Activated T-cell treated with anti-CD3 and anti-CD28 coated beads for 4 hours (primary cell): ENCODE data around the gene LILRB2.
"Not testable (repeated sequence)": the region's sequence is repeated elsewhere in the genome, so short reads cannot be mapped to it uniquely, and the experiment has no call there.

Source experiments
- DNase-seq: peaks from one replicate; pipeline ENCODE4 v3.0.0-alpha.2; 2020

Gene LILRB2

DNA sequence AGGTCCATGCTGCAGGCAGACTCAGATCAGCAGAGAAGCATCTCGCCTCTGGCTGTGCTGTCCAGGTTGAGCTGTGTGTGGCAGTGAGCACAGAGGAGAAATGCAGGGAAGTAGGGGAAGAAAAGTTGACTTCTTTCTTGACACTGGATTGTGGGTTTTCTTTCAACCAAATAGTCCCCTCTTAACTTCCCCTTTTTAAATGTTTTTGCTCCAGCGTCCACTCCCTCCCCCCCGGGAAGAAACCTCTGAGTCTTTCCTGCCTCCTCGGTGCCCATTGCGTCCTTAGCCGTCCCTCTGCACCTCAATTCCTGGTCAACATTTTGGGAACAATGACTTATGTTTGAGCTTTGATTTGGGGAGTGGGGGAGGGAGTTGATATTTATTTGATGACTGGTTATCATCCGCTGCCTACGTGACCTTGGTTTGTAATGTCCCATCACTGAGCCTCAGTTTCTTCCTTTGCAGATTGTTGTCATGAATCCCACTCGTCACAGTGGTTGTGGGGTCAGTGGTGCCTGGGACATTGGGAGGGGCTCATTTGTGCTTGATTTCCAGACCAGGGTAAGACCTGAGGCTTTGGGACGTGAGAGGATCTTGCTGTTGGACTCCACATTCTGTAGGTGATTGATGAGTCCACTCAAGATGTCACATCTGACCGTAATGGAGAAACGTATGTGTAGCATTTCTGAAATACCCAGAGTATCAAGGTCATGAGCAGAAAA, at the start of gene LILRB2:
LILRB2 (minus strand) TSS at position 104 of the 722 bp plus-strand sequence. CDS start 614 bp downstream, outside the sequence.
- no peak for DNase-seq

DNA sequence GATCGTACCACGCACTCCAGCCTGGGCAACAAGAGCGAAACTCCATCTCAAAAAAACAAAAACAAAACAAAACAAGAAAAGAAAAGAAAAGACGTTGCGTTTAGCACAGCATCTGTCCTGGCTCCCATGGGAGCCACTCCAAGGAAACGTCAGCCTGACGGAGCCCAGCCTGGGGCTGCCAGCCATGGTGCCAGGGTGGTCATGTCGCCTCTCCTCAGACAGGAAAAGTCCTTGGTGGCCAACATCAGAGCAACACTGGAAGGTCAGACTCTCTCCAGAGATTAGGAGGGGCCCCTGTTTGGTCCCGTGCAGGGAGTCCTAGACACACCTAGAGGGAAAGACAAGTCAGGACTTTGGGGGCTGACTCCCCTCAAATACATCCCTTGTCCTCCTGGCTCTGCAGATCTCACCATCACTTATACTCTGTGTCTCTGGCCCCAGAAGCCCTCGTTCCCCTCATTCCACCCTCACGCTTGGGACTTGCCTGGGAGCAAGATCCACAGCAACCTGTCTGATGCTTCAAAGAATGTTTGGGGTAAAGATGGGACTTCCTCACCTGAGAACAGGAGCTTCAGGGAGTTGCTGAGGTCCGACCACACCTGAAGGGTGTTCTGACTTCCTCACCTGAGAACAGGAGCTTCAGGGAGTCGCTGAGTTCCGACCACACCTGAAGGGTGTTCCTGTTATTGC, 48.7 kb upstream of the LILRB2 start:
- no peak for DNase-seq

DNA sequence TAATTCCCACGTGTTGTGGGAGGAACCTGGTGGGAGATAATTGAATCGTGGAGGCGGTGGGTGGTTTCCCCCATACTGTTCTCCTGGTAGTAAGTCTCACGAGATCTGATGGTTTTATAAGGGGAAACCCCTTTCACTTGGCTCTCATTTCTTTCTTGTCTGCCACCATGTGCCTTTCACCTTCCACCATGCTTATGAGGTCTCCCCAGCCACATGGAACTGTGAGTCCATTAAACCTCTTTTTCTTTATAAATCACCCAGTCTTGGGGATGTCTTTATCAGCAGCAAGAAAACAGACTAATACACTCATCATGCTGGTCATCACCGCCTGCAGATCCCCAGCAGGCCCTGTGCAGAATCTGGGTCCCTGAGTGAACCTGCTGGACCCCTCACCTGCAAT, 47.9 kb upstream of the LILRB2 start:
- DNase-seq = not testable (repeated sequence)

DNA sequence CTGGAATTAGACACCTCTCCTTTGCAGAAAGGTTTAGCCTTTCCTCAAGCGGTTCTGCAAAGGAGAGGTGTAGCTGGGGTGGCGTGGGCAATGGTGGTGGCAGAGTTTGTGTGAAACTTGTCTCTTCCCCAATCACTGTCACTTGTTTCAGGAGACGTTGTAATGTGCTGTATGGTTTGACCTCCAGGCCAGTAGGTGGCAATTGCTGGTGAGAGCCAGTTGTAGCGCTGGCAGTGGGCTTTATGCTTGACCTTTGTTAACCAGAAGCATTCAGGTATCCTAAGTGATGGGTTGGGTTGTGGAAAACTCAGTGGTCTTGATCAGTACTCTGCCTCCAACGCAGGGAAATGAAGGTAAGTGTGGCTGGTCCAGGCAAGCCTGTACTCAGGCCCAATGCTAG, 44.7 kb upstream of the LILRB2 start:
- DNase-seq = no peak

DNA sequence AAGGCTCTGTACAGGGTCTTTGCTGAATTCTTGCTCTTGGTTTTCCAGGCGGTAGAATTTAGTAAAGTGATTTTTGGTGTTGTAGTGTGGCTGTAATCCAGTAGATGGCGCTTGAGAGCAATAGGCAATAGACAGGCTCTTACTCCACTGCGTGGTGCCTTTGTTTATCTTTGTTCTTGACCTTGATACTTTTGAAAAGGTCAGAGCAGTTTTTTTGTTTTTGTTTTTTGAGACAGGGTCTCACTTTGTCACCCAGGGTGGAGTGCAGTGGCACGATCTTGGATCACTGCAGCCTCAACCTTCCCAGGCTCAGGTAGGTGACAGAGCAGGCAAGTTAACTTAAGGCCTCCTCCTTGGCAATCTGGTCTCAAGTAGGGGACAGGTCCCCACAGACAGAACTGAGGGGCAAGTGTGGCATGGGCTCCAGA, 44.3 kb upstream of the LILRB2 start:
- DNase-seq = peak; percentile 56

DNA sequence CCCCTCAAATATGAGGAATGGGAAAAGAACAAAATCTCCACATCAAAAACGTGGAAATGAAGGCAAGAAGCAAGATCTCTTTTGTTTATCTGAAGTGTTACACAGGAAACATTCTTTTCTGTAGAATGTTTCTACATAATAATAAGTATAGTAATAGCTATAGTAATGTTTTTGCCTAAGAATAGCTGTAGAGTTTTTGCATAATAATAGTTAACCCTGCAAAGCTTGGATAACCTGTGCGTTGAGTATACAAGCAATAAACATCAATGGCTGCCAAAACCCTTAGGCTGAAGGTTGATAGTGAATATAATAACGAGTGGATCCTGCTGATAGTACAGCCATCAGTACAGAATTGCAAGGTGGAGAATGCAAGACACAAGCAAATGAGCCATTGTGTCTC, 43.2 kb upstream of the LILRB2 start:
- no peak for DNase-seq

DNA sequence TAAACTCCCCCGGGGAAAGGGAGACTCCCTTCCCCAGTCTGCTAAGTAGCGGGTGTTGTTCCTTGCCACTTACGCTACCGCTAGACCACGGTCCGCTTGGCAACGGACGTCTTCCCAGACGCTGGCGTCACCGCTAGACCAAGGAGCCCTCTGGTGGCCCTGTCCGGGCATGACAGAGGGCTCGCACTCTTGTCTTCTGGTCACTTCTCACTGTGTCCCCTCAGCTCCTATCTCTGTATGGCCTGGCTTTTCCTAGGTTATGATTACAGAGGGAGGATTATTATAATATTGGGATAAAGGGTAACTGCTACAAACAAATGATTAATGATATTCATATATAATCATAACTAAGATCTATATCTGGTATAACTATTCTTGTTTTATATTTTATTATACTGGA, 42.0 kb upstream of the LILRB2 start:
- not testable (repeated sequence) for DNase-seq

DNA sequence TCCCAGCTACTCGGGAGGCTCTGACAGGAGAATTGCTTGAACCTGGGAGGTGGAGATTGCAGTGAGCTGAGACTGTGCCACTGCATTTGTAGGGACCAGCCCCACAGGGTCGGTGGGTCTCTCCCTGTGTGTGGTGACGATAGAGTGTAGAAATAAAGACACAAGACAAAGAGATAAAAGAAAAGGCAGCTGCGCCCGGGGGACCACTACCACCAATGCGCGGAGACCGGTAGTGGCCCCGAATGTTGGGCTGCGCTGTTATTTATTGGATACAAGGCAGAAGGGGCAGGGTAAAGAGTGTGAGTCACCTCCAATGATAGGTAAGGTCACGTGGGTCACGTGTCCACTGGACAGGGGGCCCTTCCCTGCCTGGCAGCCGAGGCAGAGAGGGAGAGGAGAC, 41.4 kb upstream of the LILRB2 start:
- not testable (repeated sequence) for DNase-seq

DNA sequence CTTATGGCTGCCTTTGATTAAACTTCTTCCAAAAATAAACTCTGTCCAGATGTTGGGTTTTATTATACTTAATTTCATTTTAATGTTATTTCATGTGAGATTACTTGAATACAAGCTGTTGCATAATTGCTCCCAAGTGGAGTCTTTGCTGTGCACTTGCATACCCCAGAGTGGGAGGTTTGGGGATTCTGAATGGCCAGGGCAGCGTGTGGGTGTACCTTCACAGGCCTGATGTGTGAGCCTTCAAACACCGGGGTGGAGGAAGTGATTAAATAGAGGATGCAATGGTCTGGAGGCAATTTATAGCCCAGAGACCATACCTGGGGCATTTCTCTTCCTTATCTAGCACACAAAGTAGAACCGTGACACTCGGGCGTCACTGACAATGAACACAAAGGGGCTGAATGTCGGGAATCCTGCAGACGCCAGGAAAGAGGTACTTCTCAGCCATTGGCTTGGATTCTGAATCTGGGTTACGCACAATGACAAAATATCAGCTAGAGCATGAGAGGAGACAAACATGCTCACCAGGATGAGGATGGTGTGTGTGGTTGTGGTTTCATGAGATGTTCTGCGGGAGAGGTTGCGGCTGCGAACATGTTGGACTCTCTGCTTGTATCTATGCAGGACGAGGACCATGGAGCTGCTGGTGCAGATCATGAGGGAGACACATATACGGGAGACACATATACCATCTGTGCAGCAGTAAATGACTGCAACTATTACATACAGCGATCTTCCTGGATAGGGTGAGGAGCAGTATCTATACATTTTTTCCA, 39.2 kb upstream of the LILRB2 start:
- DNase-seq = no peak

DNA sequence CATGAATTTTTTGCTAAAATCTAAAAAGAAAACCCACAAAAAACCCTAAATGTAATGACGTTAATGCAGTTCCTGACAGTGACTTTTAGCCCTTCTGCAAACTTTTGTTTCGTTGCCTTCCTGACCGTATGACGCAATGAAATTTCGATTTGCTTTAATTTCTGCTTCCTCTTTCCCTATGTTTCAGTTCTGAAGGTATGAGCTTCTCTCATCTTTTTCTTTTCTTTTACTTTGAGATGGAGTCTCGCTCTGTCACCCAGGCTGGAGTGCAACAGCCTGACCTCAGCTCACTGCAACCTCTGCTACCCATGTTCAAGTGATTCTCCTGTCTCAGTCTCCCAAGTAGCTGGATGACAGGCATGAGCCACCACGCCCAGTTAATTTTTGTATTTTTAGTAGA, 38.1 kb upstream of the LILRB2 start:
- DNase-seq = no peak

DNA sequence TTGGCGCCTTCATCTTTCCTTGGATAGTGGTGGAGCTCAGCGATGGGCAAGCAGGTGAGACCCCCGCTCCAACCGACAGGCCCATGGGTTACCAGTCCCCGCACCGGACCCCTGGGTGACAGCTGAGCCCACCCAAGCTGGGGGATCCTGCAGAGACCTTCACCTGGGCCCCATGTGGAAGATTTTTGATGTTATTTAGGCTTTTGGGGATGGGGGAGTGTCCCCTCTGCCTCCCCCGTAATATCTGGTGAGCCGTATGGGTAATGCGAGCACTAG, 37.0 kb upstream of the LILRB2 start:
- no peak for DNase-seq

DNA sequence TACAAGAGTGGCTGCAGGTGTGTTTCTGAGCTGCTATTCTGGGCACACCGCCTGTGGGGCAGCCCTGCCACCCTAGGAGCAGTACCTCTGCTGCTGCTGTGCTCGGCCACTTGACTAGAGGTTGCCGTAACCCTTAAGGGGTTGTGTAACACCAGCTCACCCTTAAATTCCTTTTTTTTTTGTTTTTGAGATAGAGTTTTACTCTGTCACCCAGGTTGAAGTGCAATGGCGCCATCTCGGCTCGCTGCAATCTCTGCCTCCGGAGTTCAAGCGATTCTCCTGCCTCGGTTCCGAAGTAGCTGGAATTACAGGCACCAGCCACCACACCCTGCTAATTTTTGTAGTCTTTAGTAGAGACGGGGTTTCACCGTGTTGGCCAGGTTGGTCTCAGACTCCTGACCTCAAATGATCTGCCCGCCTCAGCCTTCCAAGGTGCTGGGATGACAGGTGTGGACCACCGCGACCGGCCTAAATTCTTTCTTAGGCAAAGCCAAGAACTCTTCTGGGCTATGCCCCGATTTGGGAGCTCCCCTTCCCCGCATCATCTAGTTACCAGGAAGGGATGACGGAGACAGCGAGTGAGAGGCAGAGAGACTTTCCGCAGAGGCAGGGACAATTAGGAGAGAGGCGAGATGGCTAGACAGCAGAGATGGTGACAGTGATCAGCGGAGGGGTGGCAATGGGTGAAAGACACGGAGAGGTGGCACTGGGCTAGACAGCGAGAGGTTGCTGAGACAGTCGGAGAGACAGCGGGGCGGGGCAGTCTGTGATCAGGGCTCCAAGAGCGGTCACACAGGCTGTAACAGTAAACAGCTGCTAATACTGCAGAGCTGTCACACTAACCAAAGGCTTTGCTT, 36.4 kb upstream of the LILRB2 start:
- no peak for DNase-seq

DNA sequence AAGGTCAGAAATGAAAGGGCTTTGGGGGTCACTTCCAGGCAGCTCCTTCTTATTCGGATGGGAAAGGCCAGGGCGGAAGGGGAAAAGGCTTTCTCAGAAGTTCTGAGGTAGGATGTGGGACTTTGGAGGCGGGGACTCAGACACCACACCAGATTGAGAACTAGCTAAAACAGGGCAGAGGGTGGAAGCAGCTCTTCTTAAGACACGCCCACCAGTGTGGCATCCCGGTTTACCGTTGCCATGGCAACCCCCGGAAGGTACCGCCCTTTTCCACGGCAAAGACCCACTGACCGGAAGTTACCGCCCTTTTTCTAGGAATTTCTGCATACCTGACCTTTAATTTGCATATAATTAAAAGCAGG, 35.8 kb upstream of the LILRB2 start:
- DNase-seq = no peak

DNA sequence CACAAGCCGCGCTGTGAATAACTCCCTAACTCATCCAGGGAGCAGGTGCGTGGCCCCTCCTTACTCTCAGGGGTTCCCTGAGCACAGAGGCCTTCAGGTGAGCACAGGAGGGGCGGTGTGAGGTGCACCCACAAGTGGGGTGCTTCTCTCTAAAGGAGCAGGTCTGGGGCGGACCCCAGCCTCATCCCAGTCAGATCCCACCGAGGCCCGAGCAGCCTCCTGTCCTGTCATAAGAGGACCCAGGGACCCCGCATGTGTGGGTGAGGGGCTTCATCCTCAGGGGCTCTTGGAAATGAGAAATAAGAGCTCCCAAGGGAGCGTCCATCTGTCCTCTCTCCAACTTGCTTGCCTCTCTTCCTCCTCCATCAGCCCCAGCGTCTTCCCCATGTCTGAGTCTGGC, 35.0 kb upstream of the LILRB2 start:
- DNase-seq = no peak

DNA sequence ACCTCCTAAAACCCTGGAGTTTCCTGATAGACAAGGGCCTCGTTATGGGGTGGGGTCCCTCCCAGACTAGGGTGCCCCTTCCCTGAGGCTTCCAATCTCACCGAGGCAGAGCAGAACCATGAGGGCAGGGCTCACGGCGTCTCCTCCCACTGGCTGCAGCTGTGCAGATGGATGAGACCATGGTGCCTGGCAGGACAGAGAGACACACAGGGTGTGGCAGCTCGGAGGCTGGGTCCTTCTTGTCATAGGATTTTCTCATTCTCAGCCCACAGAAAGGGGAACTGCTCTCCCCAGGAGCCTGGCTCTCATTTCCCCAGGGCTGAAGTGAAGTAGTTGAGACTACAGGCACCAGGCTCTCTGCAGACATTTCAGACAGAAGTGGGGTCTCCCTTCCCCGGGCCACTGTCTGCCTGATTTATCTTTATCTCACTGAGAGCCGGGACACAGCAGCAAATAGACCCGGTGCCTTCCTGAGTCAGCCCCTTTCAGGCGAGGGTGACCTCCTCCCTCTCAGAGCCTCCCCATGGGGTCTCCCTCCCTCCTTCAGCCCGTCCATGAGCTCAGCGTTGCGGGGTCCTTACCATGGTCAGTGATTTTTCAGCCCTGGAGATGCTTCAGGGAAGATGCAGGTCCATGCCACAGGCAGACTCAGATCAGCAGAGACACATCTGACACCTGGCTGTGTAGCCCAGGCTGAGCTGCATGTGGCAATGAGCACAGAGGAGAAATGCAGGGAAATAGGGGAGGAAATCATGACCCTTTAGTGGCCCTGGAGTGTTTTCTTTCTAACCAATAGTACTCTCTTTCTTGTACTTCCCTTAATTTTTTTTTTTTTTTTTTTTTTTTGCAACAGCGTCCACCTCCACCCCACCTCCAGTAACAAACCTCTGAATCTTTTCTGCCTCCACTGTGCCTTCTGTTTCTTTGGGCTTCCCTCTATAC, 31.8 kb upstream of the LILRB2 start, which contains the start of gene LILRA5:
LILRA5 (minus strand) TSS at position 731 of the 942 bp plus-strand sequence; CDS start at position 584, 147 bp downstream.
- DNase-seq = no peak

DNA sequence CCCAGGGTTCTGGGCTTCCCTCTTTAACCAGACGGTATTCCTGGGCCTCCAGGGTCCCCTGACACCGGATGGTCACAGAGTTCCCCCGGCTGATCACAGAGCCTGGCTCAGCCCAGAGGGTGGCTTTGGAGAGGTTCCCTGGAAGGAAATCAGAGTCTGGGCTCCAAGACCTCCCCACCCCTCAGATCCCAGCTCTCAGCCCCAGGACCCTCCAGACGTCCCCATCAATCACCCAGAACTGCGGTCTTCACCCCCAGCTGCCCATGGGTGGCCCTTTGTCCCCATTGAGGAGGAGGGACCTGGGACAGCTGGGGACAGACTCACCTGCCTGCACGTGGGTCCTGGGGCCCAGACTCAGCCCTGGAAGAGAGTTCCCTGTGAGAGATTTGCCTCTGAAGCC, 31.1 kb upstream of the LILRB2 start:
- no peak for DNase-seq

DNA sequence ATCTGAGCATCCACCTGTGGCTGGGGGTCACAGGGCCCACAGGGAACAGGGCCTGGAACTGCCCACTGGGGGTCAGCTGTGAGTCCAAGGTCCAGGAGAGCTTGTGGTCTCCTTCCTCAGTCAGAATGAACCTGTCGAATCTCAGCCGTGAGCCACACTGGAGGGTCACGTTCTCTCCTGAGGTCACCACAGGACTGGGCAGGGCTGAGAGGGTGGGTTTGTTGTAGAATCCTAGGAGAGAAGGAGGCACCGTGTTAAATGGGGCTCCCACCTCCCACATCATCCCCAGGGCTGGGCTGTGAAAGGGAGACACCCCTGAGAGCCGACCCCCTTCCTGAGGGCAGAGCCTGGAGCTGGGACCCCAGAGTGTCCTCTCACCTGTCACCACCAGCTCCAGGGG, 30.6 kb upstream of the LILRB2 start:
- DNase-seq = no peak

DNA sequence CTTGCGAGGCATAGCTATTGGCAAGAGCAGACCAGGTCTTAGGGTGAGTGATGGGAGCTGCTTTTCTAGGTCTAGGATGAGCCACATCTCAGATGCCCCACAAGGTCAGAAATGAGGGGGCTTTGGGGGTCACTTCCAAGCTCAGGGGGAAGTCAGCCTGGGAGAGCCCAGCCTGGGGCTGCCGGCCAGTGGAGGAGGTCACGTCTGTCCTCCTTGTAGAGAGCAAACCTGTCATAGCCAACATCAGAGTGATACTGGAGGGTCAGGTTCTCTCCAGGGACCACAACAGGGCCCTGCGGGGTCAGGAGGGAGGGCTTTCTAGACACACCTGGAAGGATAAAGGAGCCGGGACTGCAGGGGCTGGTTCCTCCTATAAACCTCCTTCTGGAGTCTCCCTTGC, 29.6 kb upstream of the LILRB2 start:
- DNase-seq = no peak

DNA sequence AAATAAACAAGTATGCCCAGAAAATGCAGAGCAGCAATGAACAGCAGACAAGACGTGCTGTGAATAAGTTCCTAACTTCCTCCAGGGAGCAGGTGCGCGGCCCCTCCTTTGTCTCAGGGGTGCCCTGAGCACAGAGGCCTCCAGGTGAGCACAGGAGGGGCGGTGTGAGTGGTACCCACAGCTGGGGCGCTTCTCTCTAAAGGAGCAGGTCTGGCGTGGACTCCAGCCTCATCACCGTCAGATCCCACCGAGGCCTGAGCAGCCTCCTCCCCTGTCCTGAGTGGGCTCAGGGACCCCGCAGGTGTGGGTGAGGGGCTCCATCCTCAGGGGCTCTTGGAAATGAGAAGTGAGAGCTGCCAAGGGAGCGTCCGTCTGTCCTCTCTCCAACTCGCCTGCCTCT, 28.9 kb upstream of the LILRB2 start:
- no peak for DNase-seq

DNA sequence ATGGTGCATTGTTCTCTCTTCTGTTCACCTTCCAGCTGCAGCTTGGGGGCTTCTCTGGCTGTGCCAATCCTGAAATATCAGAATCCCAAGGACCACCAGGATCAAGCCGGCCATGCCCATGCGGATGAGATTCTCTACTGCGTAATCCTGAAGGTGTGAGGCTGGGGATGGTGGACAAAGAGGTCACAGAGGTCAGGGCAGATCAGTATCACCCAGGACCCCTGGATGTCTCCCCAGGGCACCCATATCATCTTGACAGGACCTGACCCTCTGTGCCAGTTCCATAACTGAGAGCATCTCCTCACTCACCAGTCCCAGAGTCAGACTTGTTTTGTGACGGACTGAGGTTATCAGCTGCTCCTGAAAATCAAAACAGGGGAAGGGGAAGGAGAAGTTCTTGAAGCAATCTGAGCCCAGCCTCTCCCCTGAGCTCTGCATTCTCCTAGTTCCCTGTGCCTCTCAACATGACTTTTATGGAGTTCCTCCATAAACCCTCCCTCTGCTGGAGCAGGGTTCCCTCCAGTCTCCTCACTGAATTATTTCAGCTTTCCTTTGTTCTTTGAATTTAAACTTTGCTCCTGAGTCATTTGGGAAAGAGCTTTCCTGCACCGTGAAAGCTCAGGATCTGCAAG, 26.6 kb upstream of the LILRB2 start:
- DNase-seq = no peak

DNA sequence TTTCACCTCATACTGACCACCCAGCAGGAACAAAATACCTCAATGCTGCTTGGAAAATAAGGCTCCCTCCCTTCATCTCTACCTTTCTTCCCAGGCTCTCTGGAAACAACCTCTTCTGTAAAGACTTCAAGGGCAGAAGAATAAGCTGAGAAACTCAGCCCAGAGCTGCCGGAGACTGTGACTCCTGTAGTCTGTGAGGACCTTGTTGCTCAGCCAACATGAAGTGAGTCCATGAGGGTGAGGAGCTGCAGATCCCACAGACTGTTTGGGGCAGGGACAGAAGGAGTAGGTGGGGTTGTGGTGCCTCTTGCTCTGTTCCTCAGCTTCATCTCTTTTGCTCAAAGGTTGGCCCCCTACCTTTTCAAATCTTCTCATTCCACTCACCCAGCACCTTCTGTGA, 24.2 kb upstream of the LILRB2 start:
- DNase-seq = no peak
